COR-L47 (cell line): ENCODE data around the gene ZNF277.

Source experiments
- DNase-seq: peaks from one replicate; lab custom pipeline; 2025; lab: John Stamatoyannopoulos, UW

ZNF277 gene

DNA sequence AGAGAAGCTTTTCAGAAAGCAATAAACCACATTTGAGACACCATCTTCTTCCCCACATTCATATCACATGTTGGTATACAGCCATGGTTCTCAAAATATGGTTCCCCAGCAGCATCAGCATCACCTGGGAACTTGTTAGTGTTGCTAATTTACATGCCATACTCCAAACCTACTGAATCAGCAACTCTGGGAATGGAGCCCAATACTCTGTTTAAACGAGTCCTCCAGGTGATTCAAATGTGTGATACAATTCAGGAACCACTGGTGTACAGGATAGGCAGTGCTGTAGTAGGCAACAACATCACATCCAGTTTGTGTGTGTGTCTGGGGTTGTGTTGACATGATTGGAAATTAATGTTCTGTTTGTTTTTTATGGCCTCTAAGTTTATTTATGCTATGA lies 47.7 kb downstream of the ZNF277 start:
- DNase-seq: no peak

DNA sequence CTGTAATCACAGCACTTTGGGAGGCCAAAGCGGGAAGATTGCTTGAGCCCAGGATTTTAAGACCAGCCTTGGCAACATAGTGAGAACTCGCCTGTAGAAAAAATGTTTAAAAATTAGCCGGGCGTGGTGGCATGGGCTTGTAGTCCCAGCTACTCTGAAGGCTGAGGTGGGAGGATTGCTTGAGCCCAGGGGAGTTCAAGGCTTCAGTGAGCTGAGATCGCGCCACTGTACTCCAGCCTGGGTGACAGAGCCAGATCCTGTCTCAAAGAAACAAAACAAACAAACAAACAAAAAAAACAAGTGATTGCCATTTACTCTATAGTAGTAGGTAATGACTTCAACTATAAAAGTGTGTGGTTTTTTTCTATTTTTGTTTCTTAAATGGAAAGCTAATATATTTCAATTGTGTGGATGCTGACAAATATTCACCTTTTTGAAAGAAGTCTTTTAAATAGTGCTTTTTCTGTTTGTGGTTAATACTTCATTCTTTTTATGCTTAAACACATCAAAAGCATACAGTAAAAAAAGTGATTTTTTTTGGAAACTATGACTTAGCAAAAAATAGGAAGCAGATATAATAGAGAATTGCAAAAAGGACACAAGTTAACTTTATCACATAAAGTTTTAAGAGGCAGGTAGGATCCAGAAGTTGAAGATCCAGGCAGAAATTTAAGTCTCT lies 48.4 kb downstream of the ZNF277 start:
- no peak for DNase-seq

DNA sequence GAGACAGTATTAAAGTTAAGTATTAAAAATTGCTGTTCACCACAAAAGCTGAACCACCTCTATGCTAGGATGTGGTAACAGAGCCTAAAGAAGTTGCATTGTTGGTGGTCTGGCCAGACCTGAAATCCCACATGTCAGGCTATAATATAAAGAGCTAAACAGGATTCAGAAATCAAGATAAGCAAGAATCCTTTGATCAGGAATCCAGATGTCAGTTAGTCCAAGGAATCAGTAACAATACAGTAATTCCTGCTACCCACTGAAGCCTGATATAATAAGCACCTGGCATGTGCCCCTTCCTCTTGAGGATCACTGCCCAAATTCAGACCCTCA lies 48.9 kb downstream of the ZNF277 start:
- no peak for DNase-seq

DNA sequence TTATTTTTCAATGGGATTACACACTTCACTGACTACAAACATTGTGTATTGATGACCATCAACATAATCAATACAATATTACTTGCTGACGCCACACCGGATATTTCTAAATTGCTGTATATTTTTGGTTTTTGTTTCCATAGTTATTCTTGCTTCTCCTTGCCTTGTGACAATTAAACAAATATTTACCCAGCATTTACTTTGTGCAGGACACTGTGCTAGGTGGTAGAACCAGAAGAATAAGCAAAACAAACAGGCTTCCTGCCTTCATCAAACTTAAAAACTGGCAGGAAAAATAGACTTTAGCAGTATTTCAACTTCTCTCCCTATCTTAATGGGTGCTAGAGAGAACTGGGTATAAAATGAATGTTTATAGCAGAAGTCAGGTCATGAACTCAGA lies 50.6 kb downstream of the ZNF277 start:
- no peak for DNase-seq

DNA sequence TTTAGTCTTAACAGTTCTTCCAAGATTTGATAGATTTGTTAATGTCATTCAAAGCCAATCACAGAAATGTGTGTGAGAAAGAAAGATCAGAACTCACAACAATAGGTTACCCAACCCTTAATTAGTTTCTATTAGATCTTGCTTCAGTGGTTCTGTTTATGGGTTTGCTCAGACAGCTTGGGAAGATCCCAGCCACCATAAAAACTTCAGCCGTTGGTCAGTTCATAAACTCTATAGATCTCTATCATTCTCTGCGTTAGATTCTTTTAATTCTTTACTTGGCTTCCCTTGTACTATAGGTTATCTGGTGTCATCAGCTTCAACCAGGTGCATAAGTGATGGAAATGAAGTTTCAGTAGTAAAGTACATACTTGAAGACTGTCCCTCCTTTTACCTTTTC lies 54.4 kb downstream of the ZNF277 start:
- no peak for DNase-seq

DNA sequence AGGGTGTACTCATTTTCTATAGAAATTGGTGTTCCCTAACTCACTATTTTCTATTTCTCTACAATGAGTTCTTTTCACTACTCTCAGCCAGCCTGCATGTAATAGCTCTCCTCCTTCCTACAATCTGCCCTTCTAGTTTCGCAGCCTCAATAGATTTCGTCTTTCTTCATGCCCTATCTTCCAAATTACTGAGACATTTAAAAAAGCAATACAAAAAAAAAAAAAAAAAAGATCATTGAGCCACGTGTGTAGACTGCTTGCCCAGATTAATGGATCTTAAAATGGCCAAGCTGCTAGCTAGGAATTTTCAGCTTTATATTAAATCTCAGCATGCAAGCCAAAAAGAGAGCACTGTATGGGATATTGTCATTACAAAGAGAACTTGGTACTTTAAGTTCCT lies 55.5 kb downstream of the ZNF277 start:
- no peak for DNase-seq

DNA sequence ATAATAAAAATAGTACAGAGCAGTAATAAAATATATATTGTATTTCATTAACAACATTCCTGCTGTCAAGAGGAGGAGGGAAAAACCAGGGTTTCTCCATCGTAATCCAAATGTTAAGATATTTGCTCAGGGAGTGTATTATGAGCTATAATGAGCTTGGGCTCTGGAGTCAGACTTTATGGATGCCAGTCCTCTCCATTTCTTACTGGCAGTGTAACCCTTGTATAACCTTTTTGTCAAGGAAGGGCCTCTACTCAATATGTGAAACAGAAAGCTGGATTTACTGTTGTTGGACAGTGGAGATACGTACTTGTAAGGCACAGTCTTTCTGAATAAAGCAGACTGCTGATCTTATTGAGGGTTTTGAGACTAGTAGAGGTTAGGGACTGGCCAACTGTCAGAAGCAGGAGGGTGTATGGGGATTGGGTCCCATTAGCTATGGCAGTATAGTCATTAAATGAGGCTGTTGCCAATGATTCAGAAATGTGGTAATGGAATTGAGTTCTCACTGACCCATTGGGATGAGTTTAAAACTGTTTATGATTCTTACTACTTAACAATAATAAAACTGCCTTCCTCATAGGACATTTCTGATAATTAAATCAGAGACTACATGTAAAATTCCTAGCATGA lies 56.5 kb downstream of the ZNF277 start:
- DNase-seq: no peak

DNA sequence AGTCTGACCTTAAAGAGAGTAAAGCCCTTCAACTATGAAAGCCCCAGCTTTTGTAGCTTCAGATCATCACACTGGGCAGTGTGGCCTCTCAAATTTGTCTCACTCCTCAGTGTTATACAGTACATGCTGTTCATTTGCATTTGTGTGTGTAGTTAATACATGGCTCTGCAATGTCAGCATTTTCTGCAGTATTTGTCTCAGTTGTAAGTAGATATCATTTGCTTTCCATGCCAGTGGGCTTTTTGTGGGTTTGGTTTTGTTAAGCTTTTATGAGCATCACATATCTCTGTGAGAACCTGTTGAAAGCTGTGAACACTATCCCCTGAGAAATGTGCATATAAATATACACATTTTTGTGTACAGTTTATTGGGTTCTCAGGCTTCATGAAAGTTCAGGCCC lies 57.0 kb downstream of the ZNF277 start:
- no peak for DNase-seq

DNA sequence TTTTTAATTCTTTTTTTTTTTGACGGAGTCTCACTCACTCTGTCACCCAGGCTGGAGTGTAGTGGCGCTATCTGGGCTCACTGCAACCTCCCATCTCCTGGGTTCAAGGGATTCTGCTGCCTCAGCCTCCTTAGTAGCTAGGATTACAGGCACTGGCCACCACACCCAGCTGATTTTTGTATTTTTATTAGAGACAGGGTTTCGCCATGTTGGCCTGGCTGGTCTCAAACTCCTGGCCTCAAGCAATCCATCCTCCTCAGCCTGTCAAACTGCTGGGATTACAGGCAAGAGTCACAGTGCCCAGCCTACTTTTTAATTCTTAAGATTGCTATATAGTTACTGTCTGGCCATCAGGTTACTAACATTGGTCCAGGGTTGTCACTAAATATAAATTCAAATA lies 59.6 kb downstream of the ZNF277 start:
- no peak for DNase-seq

DNA sequence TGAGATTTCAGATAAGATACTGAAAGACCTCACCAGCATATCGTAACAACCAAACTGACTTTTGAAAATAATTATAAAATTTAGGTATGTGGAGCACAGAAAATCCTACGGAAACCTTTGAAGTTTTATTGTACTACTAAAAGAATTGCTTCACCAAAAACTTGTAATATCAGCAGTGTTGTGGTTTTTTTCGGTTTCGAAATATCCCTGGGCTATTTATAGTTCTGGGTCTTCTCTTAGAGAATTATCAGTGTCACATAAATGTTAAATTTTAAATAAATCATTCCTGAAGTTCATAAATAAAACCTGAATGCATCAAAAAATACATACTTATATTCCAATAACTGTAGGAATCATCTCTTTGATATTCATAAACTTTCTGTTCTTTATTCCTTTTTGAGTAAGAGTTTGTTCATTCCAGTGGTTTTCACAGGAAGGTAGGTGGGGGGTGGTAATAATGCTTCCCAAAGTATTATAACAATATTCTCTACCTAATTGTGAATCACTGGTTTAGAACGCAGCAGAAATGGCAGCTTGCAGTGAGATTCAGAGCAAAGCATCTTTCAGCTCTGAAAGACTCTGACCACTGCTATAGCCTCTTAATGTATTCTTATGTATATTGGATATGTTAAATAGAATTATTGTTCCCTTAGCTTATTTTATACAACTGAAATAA lies 60.2 kb downstream of the ZNF277 start:
- DNase-seq: no peak

DNA sequence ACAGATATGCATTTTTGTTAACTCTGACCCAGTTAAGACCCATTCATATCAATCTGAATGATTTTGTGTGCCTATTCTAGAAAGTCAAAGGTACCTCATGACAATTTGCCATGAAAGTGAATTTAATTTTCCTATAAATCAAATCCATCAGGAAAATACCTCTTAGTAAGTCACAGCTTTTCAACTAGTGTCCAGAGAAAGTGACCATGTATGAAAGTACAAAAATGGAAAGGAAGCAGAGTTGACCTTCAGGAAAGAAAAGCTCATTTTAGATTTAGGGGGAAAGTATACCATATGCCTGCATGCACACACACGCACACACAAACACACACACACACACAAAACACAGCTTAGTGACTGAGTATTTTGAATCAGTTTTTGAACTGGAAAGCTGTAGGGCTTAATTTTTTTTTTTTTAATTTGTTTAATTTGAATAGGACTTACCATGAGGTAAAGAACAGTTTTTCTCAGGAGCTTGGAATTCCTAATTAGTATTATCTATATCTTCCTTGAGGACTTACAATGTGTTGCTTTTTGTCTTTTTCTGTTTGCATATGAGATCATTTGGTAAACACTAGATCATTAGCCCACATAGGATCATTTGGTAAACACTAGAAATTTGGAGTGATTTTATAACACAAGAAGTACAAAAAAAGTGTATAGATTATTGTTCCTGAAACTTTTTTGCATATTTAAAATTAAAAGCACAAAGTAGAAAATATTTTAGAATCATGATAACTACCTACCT lies 61.6 kb downstream of the ZNF277 start:
- DNase-seq: no peak

DNA sequence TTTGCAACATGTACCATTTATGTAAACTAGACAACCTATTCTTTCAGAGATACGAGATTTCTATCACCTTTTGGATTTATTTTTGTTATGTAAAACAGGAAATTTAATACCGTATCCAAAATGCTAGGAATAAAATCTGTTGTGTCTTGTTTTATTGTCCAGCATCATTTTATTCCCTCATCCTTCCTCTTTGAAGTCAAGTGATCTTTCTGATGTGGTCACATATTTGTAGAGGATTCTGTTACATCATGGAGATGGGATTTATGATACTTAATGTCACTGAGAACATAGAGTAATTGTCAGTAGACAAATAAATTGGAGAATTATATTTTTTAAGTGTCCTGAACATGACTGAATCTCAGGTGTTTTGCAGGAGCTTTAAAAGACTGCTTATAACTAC lies 64.7 kb downstream of the ZNF277 start:
- DNase-seq: no peak

DNA sequence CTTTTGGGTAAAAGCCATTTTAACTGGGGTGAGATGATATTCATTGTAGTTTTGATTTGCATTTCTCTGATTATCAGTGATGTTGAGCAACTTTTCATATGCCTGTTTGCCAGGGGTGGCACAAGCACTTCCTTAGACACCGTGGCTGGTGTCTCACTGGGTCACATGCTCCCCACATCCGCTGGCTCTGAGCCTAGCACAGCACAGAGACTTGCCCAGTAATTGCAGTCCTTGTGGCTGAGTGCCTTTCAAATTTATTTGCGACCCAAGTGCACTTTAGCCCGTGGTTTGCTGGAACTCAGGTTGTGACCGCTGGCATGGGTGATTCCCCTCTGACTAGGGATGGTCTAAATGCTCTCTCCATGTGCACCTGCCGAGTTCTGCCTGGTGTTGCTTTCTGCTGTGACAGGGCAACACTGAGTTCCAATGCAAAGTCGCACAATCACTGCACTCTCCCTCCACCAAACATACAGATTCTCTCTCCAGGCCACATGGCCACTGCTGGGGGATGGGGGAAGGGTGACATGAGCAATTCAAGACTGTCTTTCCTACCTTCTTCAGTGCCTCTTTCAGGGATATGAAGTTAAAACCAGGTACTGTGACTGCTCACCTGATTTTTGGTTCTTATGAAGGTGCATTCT lies 66.5 kb downstream of the ZNF277 start:
- DNase-seq: no peak

DNA sequence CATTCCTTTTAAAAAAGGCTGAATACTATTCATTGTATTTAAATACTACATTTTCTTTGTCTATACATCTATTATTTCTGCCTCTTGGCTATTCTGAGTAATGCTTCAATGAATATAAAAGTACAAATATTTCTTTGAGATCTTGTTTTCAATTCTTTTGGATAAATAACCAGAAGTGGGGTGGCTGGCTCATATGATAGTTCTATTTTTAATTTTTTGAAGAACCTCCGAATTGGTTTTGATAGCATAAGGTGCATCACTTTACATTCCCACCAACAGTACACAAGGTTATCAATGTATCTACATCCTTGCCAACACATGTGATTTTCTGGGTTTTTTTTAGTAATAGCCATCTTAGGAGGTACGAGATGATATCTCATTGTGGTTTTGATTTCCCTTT lies 72.5 kb downstream of the ZNF277 start:
- no peak for DNase-seq

DNA sequence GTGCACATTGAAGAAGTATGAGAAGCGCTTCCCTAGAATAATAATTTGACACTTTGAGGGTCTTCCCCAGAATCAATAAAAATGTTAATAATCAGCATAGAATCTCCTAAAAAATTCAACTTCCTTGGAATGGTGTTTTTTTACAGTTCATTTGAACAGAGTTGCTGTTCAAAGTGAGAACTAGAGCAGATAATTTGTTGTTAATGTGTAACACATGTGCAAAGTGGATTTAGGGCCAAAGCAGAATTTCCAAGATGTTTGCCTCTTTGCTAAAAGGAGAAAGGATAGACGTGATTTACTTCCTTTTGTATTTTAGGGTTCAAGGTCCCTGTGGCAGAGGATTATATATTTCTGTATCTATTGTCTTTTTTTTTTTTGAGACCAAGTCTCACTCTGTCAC lies 73.8 kb downstream of the ZNF277 start:
- DNase-seq: no peak

DNA sequence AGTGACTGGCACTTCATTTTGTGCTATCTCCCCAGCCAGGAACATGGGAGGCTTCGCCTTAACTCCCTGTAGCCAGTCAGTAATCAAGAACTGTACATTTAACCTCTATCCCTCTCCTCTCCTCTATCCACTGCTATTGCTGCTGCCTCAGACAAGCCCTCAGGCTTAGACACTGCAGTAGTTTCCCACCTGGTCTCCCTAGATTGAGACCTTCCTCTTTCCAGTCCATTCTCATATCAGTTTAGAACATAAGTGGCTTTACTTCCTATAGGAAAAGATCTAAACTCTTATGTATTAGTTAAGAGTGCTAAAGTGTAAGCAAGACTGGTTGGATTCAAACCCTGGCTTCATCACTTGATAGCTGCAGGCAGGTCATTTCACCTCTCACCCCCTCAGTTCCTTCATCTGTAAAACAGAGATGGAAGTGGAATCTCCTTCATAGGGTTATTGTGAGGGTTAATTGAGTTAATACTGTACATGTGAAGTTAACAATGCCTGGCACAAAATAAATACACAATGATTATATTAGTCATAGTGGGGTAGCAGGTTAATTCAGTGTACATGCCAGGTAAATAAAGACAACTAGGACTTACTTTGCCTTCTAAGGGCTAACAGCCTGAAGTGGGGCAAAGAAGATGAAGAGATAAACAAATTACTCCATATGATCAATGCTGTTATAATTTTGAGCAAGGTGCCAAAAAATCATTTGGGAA lies 76.1 kb downstream of the ZNF277 start:
- DNase-seq: no peak

DNA sequence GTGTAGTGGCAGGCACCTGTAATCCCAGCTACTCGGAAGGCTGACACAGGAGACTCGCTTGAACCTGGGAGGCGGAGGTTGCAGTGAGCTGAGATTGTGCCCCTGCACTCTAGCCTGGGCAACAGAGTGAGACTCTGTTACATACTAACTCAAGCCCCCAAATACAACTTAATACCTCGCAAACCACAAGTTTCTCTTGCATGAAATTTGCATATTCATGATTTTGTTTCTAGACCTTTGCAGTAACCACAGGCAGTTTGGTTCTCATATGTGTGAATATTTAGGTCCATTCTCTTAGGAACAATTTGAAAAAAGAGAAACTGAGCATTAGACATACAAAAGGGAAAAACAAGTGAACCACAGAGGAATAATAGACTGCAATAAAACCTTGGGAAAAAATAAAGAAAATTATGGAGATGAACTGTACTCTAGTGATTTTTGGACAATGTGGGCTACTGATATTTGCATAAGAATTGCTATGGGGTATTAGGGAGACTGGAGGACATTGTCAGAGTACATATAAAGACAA lies 77.0 kb downstream of the ZNF277 start:
- no peak for DNase-seq

DNA sequence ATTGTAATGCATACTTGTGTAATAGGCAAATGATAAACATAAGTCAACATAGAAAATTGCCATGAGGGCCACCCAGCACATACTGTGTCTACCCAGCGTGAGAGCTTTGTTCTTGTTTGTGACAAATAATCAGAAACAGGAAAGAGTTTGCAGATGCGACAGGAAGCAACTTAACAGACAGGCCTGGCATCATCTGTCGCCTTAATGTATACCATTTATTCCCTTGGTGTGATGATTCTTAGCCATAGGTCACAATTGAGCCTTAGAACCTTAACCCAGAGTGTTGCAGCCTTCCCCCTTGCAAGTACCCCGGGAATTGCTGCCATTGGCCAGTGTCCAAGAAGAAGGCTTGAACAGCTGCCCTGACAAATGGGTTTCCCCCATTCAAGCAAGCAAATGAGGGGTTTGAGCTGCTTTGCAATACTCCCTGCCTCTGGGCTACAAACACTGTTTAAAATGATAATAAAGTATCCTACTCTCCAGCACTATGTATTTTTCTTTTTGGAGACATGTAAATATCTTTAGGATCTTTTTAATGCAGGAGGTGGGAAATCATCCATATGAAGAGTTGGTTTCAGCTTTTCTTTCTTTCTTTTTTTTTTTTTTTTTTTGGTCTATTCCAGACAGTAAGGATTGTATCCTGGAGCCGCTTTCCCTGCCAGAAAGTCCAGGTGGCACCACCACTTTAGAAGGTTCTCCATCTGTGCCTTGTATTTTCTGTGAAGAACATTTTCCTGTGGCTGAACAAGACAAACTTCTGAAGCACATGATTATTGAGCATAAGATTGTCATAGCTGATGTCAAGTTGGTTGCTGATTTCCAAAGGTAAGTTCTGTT lies 80.0 kb downstream of the ZNF277 start:
- DNase-seq: peak; percentile 94

DNA sequence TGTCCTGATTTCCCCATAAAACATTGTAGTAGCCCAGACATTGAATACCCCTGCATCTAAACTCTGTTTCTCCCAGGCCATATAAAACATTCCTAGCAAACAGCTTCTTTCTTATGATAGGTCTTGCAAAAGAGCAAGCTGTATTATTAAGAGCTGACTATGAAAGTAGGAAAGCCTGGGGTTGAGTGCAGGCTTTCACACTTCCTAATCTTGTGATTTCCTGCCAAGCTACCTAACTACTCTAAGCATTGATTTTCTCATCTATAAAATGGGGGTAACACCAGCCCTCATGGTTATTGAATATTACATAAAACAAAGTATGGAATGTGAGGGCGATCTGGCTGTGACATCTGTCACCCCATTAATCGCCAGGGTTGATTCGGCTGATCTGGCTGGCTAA lies 81.8 kb downstream of the ZNF277 start:
- no peak for DNase-seq

DNA sequence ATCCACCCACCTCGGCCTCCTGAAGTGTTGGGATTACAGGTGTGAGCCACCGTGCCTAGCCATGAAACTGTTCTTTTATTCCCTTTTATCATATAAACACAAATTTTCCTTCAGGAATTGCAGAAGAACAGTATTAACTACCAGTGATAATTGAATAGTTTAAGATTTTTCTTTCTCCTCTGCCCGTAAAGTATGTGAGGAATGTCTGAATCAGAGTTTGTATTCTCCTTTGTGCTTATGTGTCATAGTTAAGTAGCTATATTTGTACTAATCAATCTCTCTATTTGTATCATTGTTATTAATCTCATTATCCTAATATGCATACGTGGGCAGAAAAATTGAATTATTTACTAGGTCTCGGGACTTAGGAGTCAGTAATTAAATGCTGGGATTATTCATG lies 83.6 kb downstream of the ZNF277 start:
- no peak for DNase-seq

DNA sequence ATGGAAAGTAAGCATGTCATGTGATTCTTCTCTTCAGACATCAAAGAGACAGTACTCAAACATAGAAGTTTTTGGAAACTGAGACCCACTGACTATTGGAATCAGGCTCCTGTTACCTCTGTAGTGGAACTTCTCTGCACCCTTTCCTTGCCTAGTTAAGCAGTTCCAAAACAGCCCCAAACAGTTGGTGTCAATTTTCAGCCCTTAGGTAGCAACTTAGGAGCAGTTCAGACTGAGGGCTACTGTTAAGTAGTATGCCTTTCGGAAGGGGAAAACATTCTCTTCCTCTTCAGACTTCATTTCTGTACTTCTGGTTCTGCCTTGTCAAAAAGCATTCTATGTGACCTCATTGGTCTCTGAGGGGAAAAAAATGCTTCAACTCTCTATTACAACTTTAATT lies 85.7 kb downstream of the ZNF277 start:
- no peak for DNase-seq
